Left renal pelvis (tissue), 4 donors: ENCODE data around the gene MFNG. TPM values are rescaled to one million over a fixed set of nuclear protein-coding genes. Genes with fewer than 3 reads are reported as not detected.

Source experiments
- DNase-seq, 4 donors: peaks; one replicate each; pipeline ENCODE4 v3.0.0-alpha.2; 2013; ENCODE audit warnings: low read depth in 4 of 4, low spot score in 3 of 4
- polyA plus RNA-seq, 4 donors: library from polyadenylated mRNA; unstranded; fragments of 120-200 nt; gene quantifications; one replicate each; pipeline ENCODE4 v1.2.1, GENCODE V29; 2013; ENCODE audit not compliant: insufficient read length in 4 of 4

The MFNG gene
- polyA plus RNA-seq, 4 donors = 4.6 to 10.4 (median 8.1) TPM

- DNase-seq = no peak
Measured at GRCh38 chr22:37514526-37515051, 28.4 kb upstream of the MFNG start.

- no peak for DNase-seq
Measured at GRCh38 chr22:37511395-37512104, 25.4 kb upstream of the MFNG start.

GRCh38 chr22:37510091-37510490, 23.9 kb upstream of the MFNG start:
- DNase-seq = no peak

GRCh38 chr22:37509059-37509860, 23.1 kb upstream of the MFNG start:
- no peak for DNase-seq

GRCh38 chr22:37508431-37508992, 22.3 kb upstream of the MFNG start:
- no peak for DNase-seq

- no peak for DNase-seq
Measured at GRCh38 chr22:37507731-37508130, 21.5 kb upstream of the MFNG start.

- no peak for DNase-seq
Measured at GRCh38 chr22:37505989-37506388, 19.8 kb upstream of the MFNG start.

- DNase-seq = no peak
Measured at GRCh38 chr22:37505565-37505964, 19.4 kb upstream of the MFNG start.

- DNase-seq = no peak
Measured at GRCh38 chr22:37504964-37505363, 18.8 kb upstream of the MFNG start.

GRCh38 chr22:37503850-37504249, 17.7 kb upstream of the MFNG start:
- DNase-seq = no peak

GRCh38 chr22:37503183-37503683, 17.0 kb upstream of the MFNG start:
- DNase-seq = no peak

- DNase-seq = no peak
Measured at GRCh38 chr22:37502342-37503182, 16.4 kb upstream of the MFNG start.

GRCh38 chr22:37501610-37502341, 15.6 kb upstream of the MFNG start:
- DNase-seq = peak; percentile 85 to 92 (median 90)

- DNase-seq = no peak
Measured at GRCh38 chr22:37500745-37501609, 14.8 kb upstream of the MFNG start.

GRCh38 chr22:37499789-37500540, 13.8 kb upstream of the MFNG start:
- DNase-seq = no peak

- no peak for DNase-seq
Measured at GRCh38 chr22:37499027-37499707, 13.0 kb upstream of the MFNG start.

- DNase-seq = no peak
Measured at GRCh38 chr22:37498289-37498909, 12.2 kb upstream of the MFNG start.
